Upper lobe of left lung (tissue), 4 donors: ENCODE results near the gene IL6R.

Experiments used
- CTCF ChIP-seq, 6 experiments: fragments of 450-650 bp in 4 of 6; fragments of 200-600 bp in 2 of 6; sonication (generic) in 2 of 6; IDR thresholded peaks; one replicate each; pipeline ENCODE4 v1.5.1; 2016 to 2019; ENCODE audit warnings: antibody characterized with exemption in 6 of 6
- EP300 ChIP-seq, 4 donors: sonication (generic); formaldehyde crosslinking; IDR thresholded peaks; one replicate each; pipeline ENCODE4 v1.5.1; 2017; ENCODE audit warnings: antibody characterized with exemption in 4 of 4, control low read depth in 2 of 4

GRCh38 chr1:154468535-154469250 lies 63.5 kb downstream of the IL6R start:
- no peak for TF ChIP-seq CTCF (IDR thresholded peaks at IDR 0.05)
- TF ChIP-seq EP300 (IDR thresholded peaks at IDR 0.05): no peak
